ENCODE results near the gene GFPT2. TPM values are rescaled to one million over a fixed set of nuclear protein-coding genes. Genes with fewer than 3 reads are reported as not detected.

Gene GFPT2
- total RNA-seq, 1 donor from 2014 or later = 10.1 TPM

GRCh38 chr5:180350711-180351465 lies 2.2 kb downstream of the GFPT2 start:
- no peaks in the 10 kb centered on the region for H3K36me3 Mint-ChIP-seq (ENCODE audit: low read depth, unreplicated experiment)
- no peak overlapping the region for H3K27ac Mint-ChIP-seq (ENCODE audit: unreplicated experiment)
- no peak for DNase-seq (ENCODE audit: low spot score)

GRCh38 chr5:180350296-180350695 lies 2.8 kb downstream of the GFPT2 start:
- Mint-ChIP-seq H3K36me3 (ENCODE audit: low read depth, unreplicated experiment) (no peaks in the 10 kb centered on the region), H3K4me3 (ENCODE audit: unreplicated experiment) (no peak overlapping the region), H3K4me1 (ENCODE audit: unreplicated experiment) (peaks cover 15% of the 10 kb centered on the region), H3K27ac (ENCODE audit: unreplicated experiment) (no peak overlapping the region), H3K9me3 (ENCODE audit: unreplicated experiment) (no peaks in the 10 kb centered on the region), H3K27me3 (ENCODE audit: unreplicated experiment) (peaks cover 13% of the 10 kb centered on the region)
- TF ChIP-seq CTCF (IDR thresholded peaks at IDR 0.05; ENCODE audit: unreplicated experiment) = no peak
- no peak for DNase-seq (ENCODE audit: low spot score)

More at GRCh38 chr5:180350711-180351465, 2.2 kb downstream of the GFPT2 start:
- Mint-ChIP-seq H3K4me3 (ENCODE audit: unreplicated experiment) (peak overlapping the region; percentile 34), H3K9me3 (ENCODE audit: unreplicated experiment) (no peaks in the 10 kb centered on the region), H3K4me1 (ENCODE audit: unreplicated experiment) (peaks cover 15% of the 10 kb centered on the region), H3K27me3 (ENCODE audit: unreplicated experiment) (peaks cover 19% of the 10 kb centered on the region)
- no peak for TF ChIP-seq CTCF (IDR thresholded peaks at IDR 0.05; ENCODE audit: unreplicated experiment)

GRCh38 chr5:180349391-180349790 lies 3.7 kb downstream of the GFPT2 start:
- Mint-ChIP-seq H3K4me1 (ENCODE audit: unreplicated experiment) (peaks cover 15% of the 10 kb centered on the region), H3K4me3 (ENCODE audit: unreplicated experiment) (no peak overlapping the region), H3K36me3 (ENCODE audit: low read depth, unreplicated experiment) (no peaks in the 10 kb centered on the region), H3K27me3 (ENCODE audit: unreplicated experiment) (peaks cover 7% of the 10 kb centered on the region), H3K27ac (ENCODE audit: unreplicated experiment) (no peak overlapping the region), H3K9me3 (ENCODE audit: unreplicated experiment) (no peaks in the 10 kb centered on the region)
- DNase-seq (ENCODE audit: low spot score) = no peak
- TF ChIP-seq CTCF (IDR thresholded peaks at IDR 0.05; ENCODE audit: unreplicated experiment) = no peak

- Mint-ChIP-seq H3K27me3 (ENCODE audit: unreplicated experiment) (peaks cover 7% of the 10 kb centered on the region), H3K4me1 (ENCODE audit: unreplicated experiment) (peaks cover 15% of the 10 kb centered on the region), H3K4me3 (ENCODE audit: unreplicated experiment) (no peak overlapping the region), H3K9me3 (ENCODE audit: unreplicated experiment) (no peaks in the 10 kb centered on the region), H3K36me3 (ENCODE audit: low read depth, unreplicated experiment) (no peaks in the 10 kb centered on the region), H3K27ac (ENCODE audit: unreplicated experiment) (peak overlapping the region; percentile 36)
- DNase-seq (ENCODE audit: low spot score) = no peak
- TF ChIP-seq CTCF (IDR thresholded peaks at IDR 0.05; ENCODE audit: unreplicated experiment) = no peak
Measured at GRCh38 chr5:180348336-180348735, 4.8 kb downstream of the GFPT2 start.

GRCh38 chr5:180347702-180348101 lies 5.4 kb downstream of the GFPT2 start:
- DNase-seq (ENCODE audit: low spot score) = no peak
- no peaks in the 10 kb centered on the region for H3K9me3 Mint-ChIP-seq (ENCODE audit: unreplicated experiment)
- no peak for TF ChIP-seq CTCF (IDR thresholded peaks at IDR 0.05; ENCODE audit: unreplicated experiment)
- peaks cover 15% of the 10 kb centered on the region for H3K4me1 Mint-ChIP-seq (ENCODE audit: unreplicated experiment)
- peaks cover 7% of the 10 kb centered on the region for H3K27me3 Mint-ChIP-seq (ENCODE audit: unreplicated experiment)
- H3K36me3 Mint-ChIP-seq (ENCODE audit: low read depth, unreplicated experiment) = no peaks in the 10 kb centered on the region
- H3K27ac Mint-ChIP-seq (ENCODE audit: unreplicated experiment) = no peak overlapping the region
- no peak overlapping the region for H3K4me3 Mint-ChIP-seq (ENCODE audit: unreplicated experiment)

Data from endothelial cell (in vitro differentiated cells).